ENCODE data around the gene ZNF613.
"Not testable (repeated sequence)": the region's sequence is repeated elsewhere in the genome, so short reads cannot be mapped to it uniquely, and the experiment has no call there.

ZNF613 gene

DNA sequence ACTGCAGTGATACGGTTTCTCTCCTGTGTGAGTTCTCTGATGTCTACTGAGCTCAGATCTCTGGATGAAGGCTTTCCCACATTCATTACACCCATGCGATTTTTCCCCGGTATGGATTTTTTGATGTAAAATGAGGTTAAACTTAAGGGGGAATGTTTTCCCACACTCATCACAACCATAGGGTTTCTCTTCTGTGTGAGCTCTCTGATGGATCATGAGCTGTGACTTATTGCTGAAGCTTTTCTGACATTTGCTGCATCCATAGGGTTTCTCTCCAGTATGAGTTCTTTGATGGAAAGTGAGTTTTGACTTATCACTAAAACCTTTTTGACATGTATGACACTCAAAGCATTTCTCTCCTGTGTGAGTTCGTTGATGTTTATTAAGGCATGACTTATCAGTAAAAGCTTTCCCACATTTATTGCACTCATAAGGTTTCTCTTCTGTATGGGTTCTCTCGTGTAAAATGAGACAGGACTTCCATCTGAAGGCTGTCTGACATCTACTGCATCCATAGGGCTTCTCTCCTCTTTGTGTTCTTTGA, 11.9 kb upstream of the ZNF613 start:
- Mint-ChIP-seq H3K9me3 (peaks cover 59% of the 10 kb centered on the region), H3K27ac (no peak overlapping the region), H3K4me1 (ENCODE audit: low read depth) (no peaks in the 10 kb centered on the region), H3K4me3 (no peak overlapping the region), H3K27me3 (peaks cover 2% of the 10 kb centered on the region), H3K36me3 (ENCODE audit: low read depth) (peaks cover 43% of the 10 kb centered on the region)
- no peak for DNase-seq

DNA sequence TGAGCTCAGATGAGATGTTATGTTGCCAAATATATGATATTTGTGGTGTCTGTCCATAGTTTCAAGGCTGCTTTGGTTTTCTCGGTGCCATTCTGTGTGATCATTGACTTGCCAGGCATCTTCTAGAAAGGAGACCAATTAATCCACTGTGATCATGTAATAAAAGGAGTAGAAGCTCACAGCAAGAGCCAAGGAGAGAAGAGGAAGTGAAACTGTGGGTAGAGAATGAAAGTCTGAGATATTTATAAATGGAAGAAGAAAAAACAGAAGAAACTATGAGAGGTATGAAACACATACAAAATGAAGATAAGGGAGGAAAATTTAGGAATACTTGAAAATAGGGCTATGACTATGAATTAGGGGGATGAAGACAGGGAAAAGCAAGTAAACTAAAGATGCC, 11.1 kb upstream of the ZNF613 start:
- no peaks in the 10 kb centered on the region for H3K27me3 Mint-ChIP-seq
- peaks cover 62% of the 10 kb centered on the region for H3K9me3 Mint-ChIP-seq
- H3K4me1 Mint-ChIP-seq (ENCODE audit: low read depth) = no peaks in the 10 kb centered on the region
- no peak for DNase-seq
- H3K36me3 Mint-ChIP-seq (ENCODE audit: low read depth) = peaks cover 45% of the 10 kb centered on the region
- no peak overlapping the region for H3K27ac Mint-ChIP-seq
- H3K4me3 Mint-ChIP-seq = no peak overlapping the region

DNA sequence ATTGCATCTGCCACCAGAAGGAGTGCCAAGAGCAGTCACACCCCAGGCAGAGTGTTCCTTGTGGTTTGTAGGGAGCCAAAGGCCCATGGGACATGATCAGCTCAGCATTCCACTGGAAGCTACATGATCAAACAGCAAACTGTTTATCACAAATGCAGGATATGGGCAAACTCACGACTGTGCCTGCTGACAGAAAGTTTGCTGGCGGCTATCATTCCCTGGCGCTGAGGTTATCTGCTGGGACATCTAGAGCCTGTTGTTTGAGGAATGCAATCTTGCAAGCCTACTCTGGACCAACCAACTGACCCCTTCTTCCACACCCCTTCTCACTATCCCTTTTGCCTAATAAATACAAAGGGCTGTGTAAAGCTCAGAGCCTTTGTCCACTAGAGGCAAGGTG, 7.7 kb upstream of the ZNF613 start:
- DNase-seq = no peak
- H3K9me3 Mint-ChIP-seq = peaks cover 70% of the 10 kb centered on the region
- no peak overlapping the region for H3K4me3 Mint-ChIP-seq
- peaks cover 62% of the 10 kb centered on the region for H3K36me3 Mint-ChIP-seq (ENCODE audit: low read depth)
- no peak overlapping the region for H3K27ac Mint-ChIP-seq
- no peaks in the 10 kb centered on the region for H3K4me1 Mint-ChIP-seq (ENCODE audit: low read depth)
- H3K27me3 Mint-ChIP-seq = no peaks in the 10 kb centered on the region

DNA sequence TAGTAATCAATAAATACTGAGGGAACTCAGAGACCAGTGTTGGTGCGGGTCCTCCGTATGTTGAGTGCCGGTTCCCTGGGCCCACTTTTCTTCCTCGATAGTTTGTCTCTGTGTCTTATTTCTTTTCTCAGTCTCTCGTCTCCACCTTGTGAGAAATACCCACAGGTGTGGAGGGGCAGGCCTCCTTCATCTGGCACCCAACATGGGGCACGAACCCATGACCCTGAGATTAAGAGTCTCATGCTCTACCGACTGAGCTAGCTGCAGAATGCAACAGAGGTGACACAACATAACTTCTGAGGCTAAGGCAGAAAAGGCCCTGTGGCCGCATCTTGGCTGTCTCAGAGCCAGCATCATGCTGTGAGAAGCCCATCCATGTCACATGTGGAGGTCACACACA, 5.3 kb upstream of the ZNF613 start:
- Mint-ChIP-seq H3K27ac (no peak overlapping the region), H3K36me3 (ENCODE audit: low read depth) (peaks cover 72% of the 10 kb centered on the region), H3K4me3 (no peak overlapping the region), H3K27me3 (no peaks in the 10 kb centered on the region), H3K9me3 (peaks cover 74% of the 10 kb centered on the region), H3K4me1 (ENCODE audit: low read depth) (peaks cover 6% of the 10 kb centered on the region)
- no peak for DNase-seq

DNA sequence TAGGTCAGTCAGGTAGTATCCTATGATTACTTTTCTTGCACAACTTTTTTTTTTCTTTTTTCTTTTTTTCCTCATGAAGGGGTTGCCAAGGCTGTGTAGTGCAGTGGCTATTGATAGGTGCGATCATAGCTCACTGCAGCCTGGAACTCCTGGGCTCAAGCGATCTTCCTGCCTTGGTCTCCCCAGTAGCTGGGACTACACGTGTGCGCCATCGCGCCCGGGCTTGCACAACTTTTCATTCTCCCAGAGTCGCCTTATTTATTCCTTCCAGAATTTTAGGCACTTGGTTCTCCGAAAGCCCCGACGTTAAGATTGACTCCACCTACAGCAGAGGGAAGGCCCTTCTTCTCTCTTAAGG, 867 bp upstream of the ZNF613 start:
- Mint-ChIP-seq H3K9me3 (peaks cover 76% of the 10 kb centered on the region), H3K36me3 (ENCODE audit: low read depth) (peaks cover 91% of the 10 kb centered on the region), H3K4me1 (ENCODE audit: low read depth) (peaks cover 25% of the 10 kb centered on the region), H3K4me3 (peak overlapping the region; percentile 99), H3K27me3 (no peaks in the 10 kb centered on the region), H3K27ac (peak overlapping the region; percentile 96)
- no peak for DNase-seq

DNA sequence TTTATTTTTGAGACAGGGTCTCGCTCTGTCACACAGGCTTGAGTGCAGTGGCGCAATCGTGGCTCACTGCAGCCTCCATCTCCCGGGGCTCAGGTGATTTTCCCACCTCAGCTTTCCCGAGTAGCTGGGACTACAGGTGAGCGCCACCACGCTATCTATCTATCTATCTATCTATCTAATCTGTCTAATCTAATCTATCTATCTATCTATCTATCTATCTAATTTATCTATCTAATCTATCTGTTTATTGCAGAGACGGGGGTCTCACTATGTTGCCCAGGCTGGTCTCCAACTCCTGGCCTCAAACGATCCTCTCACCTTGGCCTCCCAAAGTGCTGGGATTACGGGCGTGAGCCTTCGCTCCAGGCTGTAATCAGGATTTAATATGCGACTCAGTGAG, 587 bp downstream of the ZNF613 start:
- peaks cover 71% of the 10 kb centered on the region for H3K9me3 Mint-ChIP-seq
- peak overlapping the region; percentile 96 for H3K27ac Mint-ChIP-seq
- peaks cover 93% of the 10 kb centered on the region for H3K36me3 Mint-ChIP-seq (ENCODE audit: low read depth)
- peak overlapping the region; percentile 99 for H3K4me3 Mint-ChIP-seq
- H3K27me3 Mint-ChIP-seq = no peaks in the 10 kb centered on the region
- peaks cover 25% of the 10 kb centered on the region for H3K4me1 Mint-ChIP-seq (ENCODE audit: low read depth)
- DNase-seq = no peak

DNA sequence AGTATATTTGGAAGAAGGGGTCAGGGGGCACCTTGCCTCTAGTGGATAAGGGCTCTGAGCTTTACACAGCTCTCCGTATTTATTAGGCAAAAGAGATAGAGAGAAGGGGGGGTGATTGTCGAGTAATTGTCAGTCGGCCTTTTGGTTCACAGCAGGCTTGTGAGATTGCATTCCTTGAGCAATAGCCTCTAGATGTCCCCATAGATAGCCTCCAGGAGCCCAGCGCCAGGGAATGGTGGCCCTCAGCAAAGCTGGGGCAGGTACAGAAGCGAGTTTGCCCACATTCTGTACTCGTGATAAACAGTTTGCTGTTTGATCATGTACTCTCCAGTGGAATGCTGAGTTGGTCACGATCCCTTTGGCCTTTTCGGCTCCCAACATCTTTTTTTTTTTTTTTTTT, 4.6 kb downstream of the ZNF613 start:
- Mint-ChIP-seq H3K4me3 (no peak overlapping the region), H3K9me3 (peaks cover 58% of the 10 kb centered on the region)
- no peak for DNase-seq

DNA sequence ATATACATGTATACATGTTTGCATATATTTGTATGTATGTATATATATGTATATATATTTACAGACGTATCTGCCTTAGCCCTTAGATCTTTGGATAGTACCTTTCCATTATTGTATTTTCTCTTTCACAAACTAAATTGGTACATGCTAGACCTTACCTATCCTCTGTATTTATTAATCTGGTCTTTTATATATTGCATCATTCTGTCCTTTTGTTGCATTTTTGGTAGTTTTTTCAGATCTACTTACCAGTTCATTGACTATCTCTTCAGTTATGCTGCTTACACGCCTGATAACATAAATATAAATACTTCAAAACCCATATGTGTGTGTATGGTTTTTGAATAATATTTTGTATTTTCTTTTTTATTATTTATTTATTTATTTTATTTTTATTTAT, 11.7 kb downstream of the ZNF613 start:
- Mint-ChIP-seq H3K4me3 (no peak overlapping the region), H3K36me3 (ENCODE audit: low read depth) (peaks cover 98% of the 10 kb centered on the region), H3K27ac (no peak overlapping the region), H3K27me3 (no peaks in the 10 kb centered on the region), H3K9me3 (peaks cover 69% of the 10 kb centered on the region), H3K4me1 (ENCODE audit: low read depth) (no peaks in the 10 kb centered on the region)
- DNase-seq = no peak

More for the DNA sequence above, 4.6 kb downstream of the ZNF613 start:
- Mint-ChIP-seq H3K27ac (no peak overlapping the region), H3K36me3 (ENCODE audit: low read depth) (peaks cover 98% of the 10 kb centered on the region), H3K4me1 (ENCODE audit: low read depth) (peaks cover 19% of the 10 kb centered on the region), H3K27me3 (no peaks in the 10 kb centered on the region)

DNA sequence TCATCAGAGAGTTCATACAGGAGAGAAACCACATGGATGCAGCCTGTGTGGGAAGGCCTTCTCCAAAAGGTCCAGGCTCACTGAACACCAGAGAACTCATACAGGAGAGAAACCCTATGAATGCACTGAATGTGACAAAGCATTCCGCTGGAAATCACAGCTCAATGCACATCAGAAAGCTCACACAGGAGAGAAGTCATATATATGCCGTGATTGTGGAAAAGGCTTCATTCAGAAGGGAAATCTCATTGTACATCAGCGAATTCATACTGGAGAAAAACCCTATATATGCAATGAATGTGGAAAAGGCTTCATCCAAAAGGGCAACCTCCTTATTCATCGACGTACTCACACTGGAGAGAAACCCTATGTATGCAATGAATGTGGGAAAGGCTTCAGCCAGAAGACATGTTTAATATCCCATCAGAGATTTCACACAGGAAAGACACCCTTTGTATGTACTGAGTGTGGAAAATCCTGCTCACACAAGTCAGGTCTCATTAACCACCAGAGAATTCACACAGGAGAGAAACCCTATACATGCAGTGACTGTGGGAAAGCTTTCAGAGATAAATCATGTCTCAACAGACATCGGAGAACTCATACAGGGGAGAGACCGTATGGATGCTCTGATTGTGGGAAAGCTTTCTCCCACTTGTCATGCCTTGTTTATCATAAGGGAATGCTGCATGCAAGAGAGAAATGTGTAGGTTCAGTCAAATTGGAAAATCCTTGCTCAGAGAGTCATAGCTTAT, 17.7 kb downstream of the ZNF613 start:
- no peak for DNase-seq
- H3K4me3 Mint-ChIP-seq = no peak overlapping the region
- H3K27ac Mint-ChIP-seq = no peak overlapping the region
- H3K27me3 Mint-ChIP-seq = no peaks in the 10 kb centered on the region
- H3K9me3 Mint-ChIP-seq = peaks cover 84% of the 10 kb centered on the region
- no peaks in the 10 kb centered on the region for H3K4me1 Mint-ChIP-seq (ENCODE audit: low read depth)
- peaks cover 93% of the 10 kb centered on the region for H3K36me3 Mint-ChIP-seq (ENCODE audit: low read depth)

DNA sequence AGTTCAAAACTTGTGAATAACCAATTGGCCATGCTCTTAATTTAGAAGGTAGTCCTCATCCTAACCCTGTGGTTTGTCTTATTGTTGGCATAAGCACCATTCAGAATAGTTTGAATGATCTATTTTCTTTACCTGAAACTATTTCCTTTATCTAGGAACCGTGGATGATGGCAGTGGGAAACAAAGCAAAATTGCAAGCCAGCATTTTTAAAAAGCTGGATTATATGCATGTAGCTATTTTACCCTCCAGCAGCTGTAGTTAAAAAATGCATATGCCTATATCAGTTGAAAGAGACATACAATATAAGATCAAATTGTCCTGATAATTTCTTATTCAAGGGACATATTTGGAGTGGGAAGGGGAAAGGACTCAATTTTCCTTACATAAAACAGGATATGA, 19.3 kb downstream of the ZNF613 start:
- no peak for DNase-seq
- no peak overlapping the region for H3K4me3 Mint-ChIP-seq
- H3K27me3 Mint-ChIP-seq = no peaks in the 10 kb centered on the region
- H3K9me3 Mint-ChIP-seq = peaks cover 81% of the 10 kb centered on the region
- H3K36me3 Mint-ChIP-seq (ENCODE audit: low read depth) = peaks cover 85% of the 10 kb centered on the region
- no peaks in the 10 kb centered on the region for H3K4me1 Mint-ChIP-seq (ENCODE audit: low read depth)
- H3K27ac Mint-ChIP-seq = no peak overlapping the region

DNA sequence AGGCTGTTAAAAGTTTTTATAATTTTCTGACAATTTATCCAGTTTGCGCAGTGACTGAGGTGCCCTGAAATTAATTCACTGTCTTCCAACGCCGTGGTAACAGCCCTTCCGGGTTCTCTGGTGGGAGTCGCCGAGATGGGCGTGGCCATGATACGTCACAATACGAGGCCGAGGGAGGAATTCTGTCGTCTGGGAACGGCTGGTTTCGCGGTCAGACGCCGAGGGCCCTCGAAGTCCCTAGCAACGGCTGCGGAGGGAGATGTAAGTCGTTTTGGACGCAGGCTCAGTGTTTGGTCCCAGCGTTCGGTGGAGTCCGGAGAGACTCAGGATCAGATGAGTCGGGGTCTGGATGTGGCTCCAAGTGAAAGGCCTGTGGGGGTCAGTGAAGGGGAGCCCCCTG, 21.7 kb downstream of the ZNF613 start:
- DNase-seq = no peak
- Mint-ChIP-seq H3K27me3 (no peaks in the 10 kb centered on the region), H3K36me3 (ENCODE audit: low read depth) (peaks cover 73% of the 10 kb centered on the region), H3K4me1 (ENCODE audit: low read depth) (no peaks in the 10 kb centered on the region), H3K4me3 (no peak overlapping the region), H3K27ac (no peak overlapping the region), H3K9me3 (peaks cover 73% of the 10 kb centered on the region)

DNA sequence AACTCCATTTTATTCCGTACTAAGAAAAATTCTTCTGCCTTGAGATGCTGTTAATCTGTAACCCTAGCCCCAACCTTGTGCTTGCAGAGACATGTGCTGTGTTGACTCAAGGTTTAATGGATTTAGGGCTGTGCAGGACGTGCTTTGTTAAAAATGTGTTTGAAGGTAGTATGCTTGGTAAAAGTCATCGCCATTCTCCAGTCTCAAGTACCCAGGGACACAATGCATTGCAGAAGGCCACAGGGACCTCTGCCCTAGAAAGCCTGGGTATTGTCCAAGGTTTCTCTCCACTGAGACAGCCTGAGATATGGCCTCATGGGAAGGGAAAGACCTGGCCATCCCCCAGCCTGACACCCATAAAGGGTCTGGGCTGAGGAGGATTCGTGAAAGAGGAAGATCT, 30.6 kb downstream of the ZNF613 start:
- H3K4me3 Mint-ChIP-seq; H3K27me3 Mint-ChIP-seq; DNase-seq; H3K4me1 Mint-ChIP-seq (ENCODE audit: low read depth); H3K27ac Mint-ChIP-seq: not testable (repeated sequence)
- Mint-ChIP-seq H3K9me3 (peaks cover 71% of the 10 kb centered on the region), H3K36me3 (ENCODE audit: low read depth) (peaks cover 76% of the 10 kb centered on the region)

DNA sequence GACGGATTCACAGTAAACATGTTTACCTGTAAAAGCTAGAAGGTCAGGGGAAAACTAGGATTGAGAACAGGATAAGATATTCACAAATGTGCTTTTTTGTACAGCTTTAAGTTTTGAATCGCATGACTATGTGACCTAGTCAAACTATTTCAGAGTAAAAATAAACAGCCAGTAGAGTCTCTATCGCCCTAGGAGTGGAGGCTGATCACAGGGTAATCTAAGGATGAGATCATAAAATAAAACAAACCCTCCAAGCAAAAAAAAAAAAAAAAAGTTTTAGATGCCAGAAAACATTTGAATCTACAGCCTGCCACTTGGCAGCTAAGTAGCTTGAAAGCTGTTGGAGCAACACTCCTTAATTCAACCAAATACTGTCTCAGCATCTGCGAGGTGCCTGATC, 32.5 kb downstream of the ZNF613 start:
- Mint-ChIP-seq H3K27ac (no peak overlapping the region), H3K4me1 (ENCODE audit: low read depth) (no peaks in the 10 kb centered on the region), H3K36me3 (ENCODE audit: low read depth) (peaks cover 88% of the 10 kb centered on the region), H3K9me3 (peaks cover 80% of the 10 kb centered on the region), H3K27me3 (no peaks in the 10 kb centered on the region), H3K4me3 (no peak overlapping the region)
- DNase-seq = no peak

DNA sequence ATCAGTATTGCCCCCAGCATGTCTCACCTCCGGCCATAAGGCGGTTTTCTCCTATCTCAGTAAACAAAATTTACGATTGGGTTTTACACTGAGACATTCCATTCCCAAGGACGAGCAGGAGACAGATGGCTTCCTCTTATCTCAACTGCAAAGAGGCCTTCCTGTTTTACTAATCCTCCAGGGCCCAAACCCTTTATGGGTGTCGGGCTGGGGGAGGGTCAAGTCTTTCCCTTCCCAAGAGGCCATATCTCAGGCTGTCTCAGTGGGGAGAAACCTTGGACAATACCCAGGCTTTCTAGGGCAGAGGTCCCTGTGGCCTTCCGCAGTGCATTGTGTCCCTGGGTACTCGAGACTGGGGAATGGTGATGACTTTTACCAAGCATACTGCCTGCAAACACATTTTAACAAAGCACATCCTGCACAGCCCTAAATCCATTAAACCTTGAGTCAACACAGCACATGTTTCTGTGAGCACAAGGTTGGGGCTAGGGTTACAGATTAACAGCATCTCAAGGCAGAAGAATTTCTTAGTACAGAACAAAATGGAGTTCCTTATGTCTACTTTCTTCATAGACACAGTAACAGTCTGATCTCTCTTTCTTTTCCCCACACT, 33.5 kb downstream of the ZNF613 start:
- Mint-ChIP-seq H3K36me3 (ENCODE audit: low read depth) (peaks cover 91% of the 10 kb centered on the region), H3K9me3 (peaks cover 83% of the 10 kb centered on the region)
- H3K27ac Mint-ChIP-seq; H3K4me3 Mint-ChIP-seq; H3K27me3 Mint-ChIP-seq; DNase-seq; H3K4me1 Mint-ChIP-seq (ENCODE audit: low read depth): not testable (repeated sequence)

DNA sequence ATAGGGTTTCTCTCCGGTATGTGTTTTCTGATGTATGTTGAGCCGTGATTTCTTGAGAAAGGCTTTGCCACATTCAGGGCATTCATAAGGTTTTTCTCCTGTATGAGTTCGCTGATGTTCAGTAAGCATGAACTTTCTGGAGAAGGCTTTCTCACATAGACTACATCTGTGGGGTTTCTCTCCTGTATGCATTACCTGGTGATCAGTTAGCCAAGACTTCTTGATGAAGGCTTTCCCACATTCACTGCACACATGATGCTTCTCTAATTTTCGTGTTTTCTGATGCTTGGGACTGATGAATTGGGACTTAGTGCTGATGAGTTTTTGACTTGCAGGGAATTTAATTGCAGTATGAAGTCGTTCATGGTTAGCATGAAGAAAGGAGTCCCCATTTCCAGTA, 38.3 kb downstream of the ZNF613 start:
- Mint-ChIP-seq H3K9me3 (peaks cover 68% of the 10 kb centered on the region), H3K36me3 (ENCODE audit: low read depth) (peaks cover 93% of the 10 kb centered on the region), H3K4me3 (no peak overlapping the region), H3K27ac (no peak overlapping the region), H3K27me3 (no peaks in the 10 kb centered on the region), H3K4me1 (ENCODE audit: low read depth) (no peaks in the 10 kb centered on the region)
- no peak for DNase-seq
